ENCODE data around the gene LRFN3.

DNA sequence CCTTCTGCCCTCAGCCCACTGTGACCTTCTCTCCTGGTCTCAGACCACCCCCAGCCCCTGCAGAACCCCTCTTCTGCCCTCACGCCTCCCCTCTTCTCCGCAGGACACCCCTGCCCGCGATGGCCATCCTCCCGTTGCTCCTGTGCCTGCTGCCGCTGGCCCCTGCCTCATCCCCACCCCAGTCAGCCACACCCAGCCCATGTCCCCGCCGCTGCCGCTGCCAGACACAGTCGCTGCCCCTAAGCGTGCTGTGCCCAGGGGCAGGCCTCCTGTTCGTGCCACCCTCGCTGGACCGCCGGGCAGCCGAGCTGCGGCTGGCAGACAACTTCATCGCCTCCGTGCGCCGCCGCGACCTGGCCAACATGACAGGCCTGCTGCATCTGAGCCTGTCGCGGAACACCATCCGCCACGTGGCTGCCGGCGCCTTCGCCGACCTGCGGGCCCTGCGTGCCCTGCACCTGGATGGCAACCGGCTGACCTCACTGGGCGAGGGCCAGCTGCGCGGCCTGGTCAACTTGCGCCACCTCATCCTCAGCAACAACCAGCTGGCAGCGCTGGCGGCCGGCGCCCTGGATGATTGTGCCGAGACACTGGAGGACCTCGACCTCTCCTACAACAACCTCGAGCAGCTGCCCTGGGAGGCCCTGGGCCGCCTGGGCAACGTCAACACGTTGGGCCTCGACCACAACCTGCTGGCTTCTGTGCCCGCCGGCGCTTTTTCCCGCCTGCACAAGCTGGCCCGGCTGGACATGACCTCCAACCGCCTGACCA, 3.3 kb downstream of the LRFN3 start:
- TF ChIP-seq EZH2phosphoT487 (IDR thresholded peaks at IDR 0.05; ENCODE audit: low read depth) (no peak), CTCF (IDR thresholded peaks at IDR 0.05; ENCODE audit: low read depth, low read length) (no peak)
